K562 (cell line): Measurements from ENCODE around the gene SOAT1. TPM values are rescaled to one million over a fixed set of nuclear protein-coding genes. Genes with fewer than 3 reads are reported as not detected.

Source experiments
- ARNT ChIP-seq, 2 experiments: fragments of 450-650 bp; IDR thresholded peaks; 2 replicates each; pipeline ENCODE4 v1.6.1; 2016; ENCODE audit warnings: mild to moderate bottlenecking in 1 of 2
- BRD9 ChIP-seq: fragments of 450-650 bp; IDR thresholded peaks from 2 replicates; pipeline ENCODE4 v1.6.1; 2018; ENCODE audit warnings: low read depth; ENCODE audit not compliant: partially characterized antibody
- CREM ChIP-seq: IDR thresholded peaks from 2 replicates; pipeline ENCODE4 v1.6.1; 2014; ENCODE audit warnings: antibody characterized with exemption, low read depth
- FUS ChIP-seq: fragments of 200-400 bp; formaldehyde crosslinking; optimal IDR thresholded peaks from 2 replicates; pipeline ENCODE3; 2017; ENCODE audit warnings: low read depth, low read length
- GATAD2A ChIP-seq: fragments of 450-650 bp; IDR thresholded peaks from 2 replicates; pipeline ENCODE4 v1.6.1; 2017
- HNRNPLL ChIP-seq: fragments of 200-400 bp; formaldehyde crosslinking; IDR thresholded peaks from 2 replicates; pipeline ENCODE4 v1.6.1; 2017; ENCODE audit warnings: low read length, low read depth, mild to moderate bottlenecking; ENCODE audit not compliant: poor library complexity, severe bottlenecking
- L3MBTL2 ChIP-seq: fragments of 450-650 bp; IDR thresholded peaks from 2 replicates; pipeline ENCODE4 v1.6.1; 2016; ENCODE audit warnings: mild to moderate bottlenecking, moderate library complexity
- MAZ ChIP-seq, 2 experiments: fragments of 450-650 bp in 1 of 2; sonication (generic) in 1 of 2; formaldehyde crosslinking; IDR thresholded peaks in 1 of 2; conservative IDR thresholded peaks in 1 of 2; 2 replicates each; pipeline versions ENCODE4 v1.4.0 to v1.5.0; 2020; ENCODE audit warnings: mild to moderate bottlenecking in 1 of 2, missing genetic modification reagents in 1 of 2
- PRMT5 ChIP-seq: sonication (generic); formaldehyde crosslinking; IDR thresholded peaks from 2 replicates; pipeline ENCODE4 v1.5.0; 2020; ENCODE audit warnings: missing genetic modification reagents
- RBM34 ChIP-seq: fragments of 200-400 bp; formaldehyde crosslinking; IDR thresholded peaks from 2 replicates; pipeline ENCODE4 v1.6.1; 2018; ENCODE audit warnings: low read length, borderline replicate concordance; ENCODE audit not compliant: insufficient read depth
- SP1 ChIP-seq: sonication (generic); formaldehyde crosslinking; IDR thresholded peaks from 2 replicates; pipeline ENCODE4 v1.8.1; 2022; ENCODE audit warnings: mild to moderate bottlenecking, missing genetic modification reagents
- TAL1 ChIP-seq: fragments of 450-650 bp; IDR thresholded peaks from 2 replicates; pipeline ENCODE4 v1.6.1; 2016; ENCODE audit warnings: mild to moderate bottlenecking
- TRIM24 ChIP-seq, 2 experiments: fragments of 450-650 bp; IDR thresholded peaks; 2 replicates each; pipeline ENCODE4 v1.6.1; 2016
- ZNF165 ChIP-seq: fragments of 250-450 bp; sonication (Bioruptor Pico); IDR thresholded peaks from 2 replicates; pipeline ENCODE4 v1.4.0; 2020; ENCODE audit warnings: borderline replicate concordance
- ZNF324 ChIP-seq: fragments of 250-450 bp; sonication (Bioruptor Pico); IDR thresholded peaks from 2 replicates; pipeline ENCODE4 v1.4.0; 2020; ENCODE audit warnings: mild to moderate bottlenecking
- polyA plus RNA-seq, 8 experiments: library from polyadenylated mRNA; depleted of rRNA in 4 of 8; stranded (reverse) in 5 of 8; unstranded in 3 of 8; fragments of >200 nt; fragmentation: Nextera tagmentation in 2 of 8; fragmentation: Illumina TruSeq in 1 of 8; extraction: Ambion mirVana in 2 of 8; extraction: Trizol in 1 of 8; gene quantifications; 2 replicates each; pipeline versions ENCODE4 v1.2.1 to v1.2.3, GENCODE V29; 2011 to 2014; ENCODE audit warnings: inconsistent platforms in 1 of 8, missing spikeins in 1 of 8
- total RNA-seq, 7 experiments: library from RNA; depleted of rRNA in 6 of 7; stranded (reverse); fragments of >200 nt in 6 of 7; fragmentation: Illumina TruSeq in 2 of 7; extraction: Trizol in 2 of 7; gene quantifications; 2 replicates each; pipeline versions ENCODE4 v1.2.1 to v1.2.3, GENCODE V29; 2011 to 2021; ENCODE audit warnings: low replicate concordance in 1 of 7
- TF ChIP-seq, protein P1 (sequence below): fragments of 450-650 bp; IDR thresholded peaks from 2 replicates; pipeline ENCODE4 v1.6.1; 2016; ENCODE audit warnings: borderline replicate concordance
- TF ChIP-seq, protein P2 (sequence below): sonication (generic); formaldehyde crosslinking; IDR thresholded peaks from 2 replicates; pipeline ENCODE4 v1.8.1; 2023; ENCODE audit warnings: mild to moderate bottlenecking, missing genetic modification reagents
- TF ChIP-seq, protein P3 (sequence below): sonication (generic); formaldehyde crosslinking; IDR thresholded peaks from 2 replicates; pipeline ENCODE4 v1.9.0; 2022; ENCODE audit warnings: mild to moderate bottlenecking, missing genetic modification reagents
- TF ChIP-seq, protein P4 (sequence below): fragments of 250-450 bp; sonication (Bioruptor Pico); IDR thresholded peaks from 2 replicates; pipeline ENCODE4 v1.5.0; 2021; ENCODE audit warnings: mild to moderate bottlenecking, borderline replicate concordance
- TF ChIP-seq, protein P5 (sequence below), 2 experiments: fragments of 250-450 bp in 1 of 2; fragments of 450-650 bp in 1 of 2; sonication (Bioruptor Pico) in 1 of 2; IDR thresholded peaks; 2 replicates each; pipeline versions ENCODE4 v1.6.1 to v1.8.0; 2016 to 2021; ENCODE audit warnings: mild to moderate bottlenecking in 2 of 2, moderate library complexity in 2 of 2, missing compliant biosample characterization in 1 of 2, missing genetic modification characterization in 1 of 2

SOAT1 gene
- total and polyA plus RNA-seq, 9 of the 15 experiments (the other 6 are each of a cell fraction or from before 2014, with no cell fraction given) = 5.5 to 29.1 (median 17.3) TPM

DNA sequence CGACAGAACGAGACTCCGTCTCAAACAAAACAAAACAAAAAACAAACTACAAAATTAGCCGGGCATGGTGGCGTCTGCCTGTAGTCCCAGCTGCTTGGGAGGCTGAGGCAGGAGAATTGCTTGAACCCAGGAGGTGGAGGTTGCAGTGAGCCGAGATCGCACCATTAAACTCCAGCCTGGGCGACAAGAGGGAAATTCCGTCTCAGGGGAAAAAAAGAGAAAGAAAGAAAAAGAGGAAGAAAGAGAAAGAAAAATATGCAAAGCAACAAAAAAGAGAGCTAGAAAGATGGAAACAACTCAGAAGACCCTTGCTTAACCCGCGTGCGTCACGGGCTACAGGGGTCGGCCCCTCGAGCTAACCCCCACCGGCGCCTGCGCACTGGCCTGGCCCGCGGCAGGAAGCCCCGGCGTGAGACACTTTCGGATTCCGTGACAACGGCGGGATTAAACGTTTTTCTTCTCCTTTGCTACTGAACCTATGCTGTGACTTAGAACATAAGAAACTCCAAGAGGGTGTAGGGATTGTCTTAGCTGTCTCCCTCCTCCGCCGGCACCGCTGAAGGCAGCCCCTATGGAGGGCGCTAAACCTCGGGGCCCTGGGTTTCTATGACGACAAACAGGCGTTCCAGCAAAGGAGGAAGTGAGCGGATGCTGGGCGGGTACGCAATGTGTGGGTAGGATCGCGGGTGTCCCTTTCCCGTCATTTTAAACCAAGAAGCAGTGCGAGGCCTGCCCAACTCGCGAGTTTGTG lies 71.9 kb downstream of the SOAT1 start, which contains the start of gene AXDND1 (continued):
- TF ChIP-seq ARNT (IDR thresholded peaks at IDR 0.05) (peak; percentile 75 to 80; a peak in 3 of 4 replicates), PRMT5 (CRISPR knock-in tag) (no peak), CREM (peak; percentile 86), L3MBTL2 (peak; percentile 84), FUS (no peak), ZNF324 (CRISPR knock-in tag) (no peak), HNRNPLL (peak; percentile 73), MAZ (CRISPR knock-in tag; conservative IDR thresholded peaks at IDR 0.05 in 1 of 2, IDR thresholded peaks at IDR 0.05 in 1 of 2) (peak; percentile 57 to 73; a peak in 2 of 4 replicates), BRD9 (peak; percentile 71), TRIM24 (IDR thresholded peaks at IDR 0.05) (0 out of 4 replicates have a peak, but pooled peaks of 1 of the 2 experiments have one; percentile 32), RBM34 (no peak), SP1 (peak; percentile 71; the same call in 1 of the 2 replicates), ZNF165 (0 out of 2 replicates have a peak, but pooled peaks have one; percentile 7), GATAD2A (peak; percentile 85; the same call in 1 of the 2 replicates), TAL1 (0 out of 2 replicates have a peak, but pooled peaks have one; percentile 8)
- TF ChIP-seq, protein P1, sequence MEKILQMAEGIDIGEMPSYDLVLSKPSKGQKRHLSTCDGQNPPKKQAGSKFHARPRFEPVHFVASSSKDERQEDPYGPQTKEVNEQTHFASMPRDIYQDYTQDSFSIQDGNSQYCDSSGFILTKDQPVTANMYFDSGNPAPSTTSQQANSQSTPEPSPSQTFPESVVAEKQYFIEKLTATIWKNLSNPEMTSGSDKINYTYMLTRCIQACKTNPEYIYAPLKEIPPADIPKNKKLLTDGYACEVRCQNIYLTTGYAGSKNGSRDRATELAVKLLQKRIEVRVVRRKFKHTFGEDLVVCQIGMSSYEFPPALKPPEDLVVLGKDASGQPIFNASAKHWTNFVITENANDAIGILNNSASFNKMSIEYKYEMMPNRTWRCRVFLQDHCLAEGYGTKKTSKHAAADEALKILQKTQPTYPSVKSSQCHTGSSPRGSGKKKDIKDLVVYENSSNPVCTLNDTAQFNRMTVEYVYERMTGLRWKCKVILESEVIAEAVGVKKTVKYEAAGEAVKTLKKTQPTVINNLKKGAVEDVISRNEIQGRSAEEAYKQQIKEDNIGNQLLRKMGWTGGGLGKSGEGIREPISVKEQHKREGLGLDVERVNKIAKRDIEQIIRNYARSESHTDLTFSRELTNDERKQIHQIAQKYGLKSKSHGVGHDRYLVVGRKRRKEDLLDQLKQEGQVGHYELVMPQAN = peak; percentile 98
- TF ChIP-seq, protein P2, sequence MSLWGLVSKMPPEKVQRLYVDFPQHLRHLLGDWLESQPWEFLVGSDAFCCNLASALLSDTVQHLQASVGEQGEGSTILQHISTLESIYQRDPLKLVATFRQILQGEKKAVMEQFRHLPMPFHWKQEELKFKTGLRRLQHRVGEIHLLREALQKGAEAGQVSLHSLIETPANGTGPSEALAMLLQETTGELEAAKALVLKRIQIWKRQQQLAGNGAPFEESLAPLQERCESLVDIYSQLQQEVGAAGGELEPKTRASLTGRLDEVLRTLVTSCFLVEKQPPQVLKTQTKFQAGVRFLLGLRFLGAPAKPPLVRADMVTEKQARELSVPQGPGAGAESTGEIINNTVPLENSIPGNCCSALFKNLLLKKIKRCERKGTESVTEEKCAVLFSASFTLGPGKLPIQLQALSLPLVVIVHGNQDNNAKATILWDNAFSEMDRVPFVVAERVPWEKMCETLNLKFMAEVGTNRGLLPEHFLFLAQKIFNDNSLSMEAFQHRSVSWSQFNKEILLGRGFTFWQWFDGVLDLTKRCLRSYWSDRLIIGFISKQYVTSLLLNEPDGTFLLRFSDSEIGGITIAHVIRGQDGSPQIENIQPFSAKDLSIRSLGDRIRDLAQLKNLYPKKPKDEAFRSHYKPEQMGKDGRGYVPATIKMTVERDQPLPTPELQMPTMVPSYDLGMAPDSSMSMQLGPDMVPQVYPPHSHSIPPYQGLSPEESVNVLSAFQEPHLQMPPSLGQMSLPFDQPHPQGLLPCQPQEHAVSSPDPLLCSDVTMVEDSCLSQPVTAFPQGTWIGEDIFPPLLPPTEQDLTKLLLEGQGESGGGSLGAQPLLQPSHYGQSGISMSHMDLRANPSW (CRISPR knock-in tag) = peak; percentile 82; the same call in 1 of the 2 replicates
- TF ChIP-seq, protein P3, sequence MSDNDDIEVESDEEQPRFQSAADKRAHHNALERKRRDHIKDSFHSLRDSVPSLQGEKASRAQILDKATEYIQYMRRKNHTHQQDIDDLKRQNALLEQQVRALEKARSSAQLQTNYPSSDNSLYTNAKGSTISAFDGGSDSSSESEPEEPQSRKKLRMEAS (CRISPR knock-in tag) = peak; percentile 56; the same call in 1 of the 2 replicates
- TF ChIP-seq, protein P4, sequence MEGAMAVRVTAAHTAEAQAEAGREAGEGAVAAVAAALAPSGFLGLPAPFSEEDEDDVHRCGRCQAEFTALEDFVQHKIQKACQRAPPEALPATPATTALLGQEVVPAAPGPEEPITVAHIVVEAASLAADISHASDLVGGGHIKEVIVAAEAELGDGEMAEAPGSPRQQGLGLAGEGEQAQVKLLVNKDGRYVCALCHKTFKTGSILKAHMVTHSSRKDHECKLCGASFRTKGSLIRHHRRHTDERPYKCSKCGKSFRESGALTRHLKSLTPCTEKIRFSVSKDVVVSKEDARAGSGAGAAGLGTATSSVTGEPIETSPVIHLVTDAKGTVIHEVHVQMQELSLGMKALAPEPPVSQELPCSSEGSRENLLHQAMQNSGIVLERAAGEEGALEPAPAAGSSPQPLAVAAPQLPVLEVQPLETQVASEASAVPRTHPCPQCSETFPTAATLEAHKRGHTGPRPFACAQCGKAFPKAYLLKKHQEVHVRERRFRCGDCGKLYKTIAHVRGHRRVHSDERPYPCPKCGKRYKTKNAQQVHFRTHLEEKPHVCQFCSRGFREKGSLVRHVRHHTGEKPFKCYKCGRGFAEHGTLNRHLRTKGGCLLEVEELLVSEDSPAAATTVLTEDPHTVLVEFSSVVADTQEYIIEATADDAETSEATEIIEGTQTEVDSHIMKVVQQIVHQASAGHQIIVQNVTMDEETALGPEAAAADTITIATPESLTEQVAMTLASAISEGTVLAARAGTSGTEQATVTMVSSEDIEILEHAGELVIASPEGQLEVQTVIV (CRISPR knock-in tag) = no peak
- TF ChIP-seq, protein P5, sequence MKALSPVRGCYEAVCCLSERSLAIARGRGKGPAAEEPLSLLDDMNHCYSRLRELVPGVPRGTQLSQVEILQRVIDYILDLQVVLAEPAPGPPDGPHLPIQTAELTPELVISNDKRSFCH (CRISPR knock-in tag; IDR thresholded peaks at IDR 0.05) = no peak
- TF ChIP-seq, protein P5 (tag; IDR thresholded peaks at IDR 0.05) = 0 out of 2 replicates have a peak, but pooled peaks have one; percentile 46
